Activated CD8-positive, alpha-beta memory T cell treated with anti-CD3 and anti-CD28 coated beads, Interleukin-2, amount 10 ng/mL, durations not matched to agents 7 days and 5 days (primary cell): Measurements from ENCODE around the gene PRKRIP1. TPM values are rescaled to one million over a fixed set of nuclear protein-coding genes. Genes with fewer than 3 reads are reported as not detected.

Experiments used
- ATAC-seq: fragments of 150-1000 bp; cut with Tn5 transposase; one replicate; pipeline ENCODE4 v1.10.0; 2021; ENCODE audit warnings: moderate library complexity
- CTCF ChIA-PET: fragments of 350-600 bp; sonication (Branson Sonifier 250); formaldehyde crosslinking; loops from one replicate; lab custom pipeline; 2021; ENCODE audit warnings: antibody characterized with exemption; lab: Charles Lee
- DNase-seq: peaks from one replicate; pipeline ENCODE4 v3.0.0-alpha.2; 2020
- H3K27ac Mint-ChIP-seq: one replicate; pipeline ENCODE4 v1.8.0; 2021; ENCODE audit warnings: mild to moderate bottlenecking, mixed read lengths
- H3K27me3 Mint-ChIP-seq: one replicate; pipeline ENCODE4 v1.8.0; 2021; ENCODE audit warnings: mixed read lengths
- H3K36me3 Mint-ChIP-seq: one replicate; pipeline ENCODE4 v1.8.0; 2021; ENCODE audit warnings: mild to moderate bottlenecking, mixed read lengths
- H3K4me1 Mint-ChIP-seq: one replicate; pipeline ENCODE4 v1.8.0; 2021; ENCODE audit warnings: mixed read lengths
- H3K4me3 Mint-ChIP-seq: one replicate; pipeline ENCODE4 v1.8.0; 2021; ENCODE audit warnings: mild to moderate bottlenecking, moderate library complexity, mixed read lengths
- H3K9me3 Mint-ChIP-seq: one replicate; pipeline ENCODE4 v1.8.0; 2022; ENCODE audit warnings: low read depth, mixed read lengths
- total RNA-seq, 2 experiments: library from RNA; stranded (reverse); gene quantifications; one replicate each; pipeline ENCODE4 v1.2.3, GENCODE V29; 2021

Gene PRKRIP1
- total RNA-seq, 2 experiments from 2014 or later = 22.2 to 34.5 TPM

DNA sequence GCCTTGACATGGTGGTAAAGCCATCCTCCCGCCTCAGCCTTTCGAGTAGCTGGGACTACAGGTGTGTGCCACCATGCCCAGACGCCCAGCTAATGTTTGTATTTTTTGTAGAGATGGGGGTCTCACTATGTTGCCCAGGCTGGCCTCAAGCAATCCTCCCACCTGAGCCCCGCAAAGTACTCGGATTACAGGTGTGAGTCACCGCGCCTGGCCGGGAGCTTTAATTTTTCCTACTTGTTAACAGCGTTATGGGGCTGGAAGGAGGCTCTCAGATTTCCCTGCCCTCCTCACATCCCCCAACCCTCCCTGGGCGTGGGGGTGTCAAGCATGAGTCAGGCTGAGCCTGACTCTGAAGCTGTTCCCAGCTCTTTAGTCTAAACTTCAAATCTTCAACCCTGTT, 60.2 kb downstream of the PRKRIP1 start:
- ATAC-seq (no peak), DNase-seq (no peak)
- H3K27ac Mint-ChIP-seq = no peak overlapping the region
- no peak overlapping the region for H3K4me3 Mint-ChIP-seq
- no peaks in the 10 kb centered on the region for H3K4me1 Mint-ChIP-seq
- H3K9me3 Mint-ChIP-seq = no peaks in the 10 kb centered on the region
- CTCF ChIA-PET = interaction anchor here (1.2 kb wide), 2 partner anchors 52 to 65 kb away, joined by 3 to 4 read pairs; no protein-coding TSS in a partner anchor
- peaks cover 4% of the 10 kb centered on the region for H3K36me3 Mint-ChIP-seq
- H3K27me3 Mint-ChIP-seq = no peaks in the 10 kb centered on the region

DNA sequence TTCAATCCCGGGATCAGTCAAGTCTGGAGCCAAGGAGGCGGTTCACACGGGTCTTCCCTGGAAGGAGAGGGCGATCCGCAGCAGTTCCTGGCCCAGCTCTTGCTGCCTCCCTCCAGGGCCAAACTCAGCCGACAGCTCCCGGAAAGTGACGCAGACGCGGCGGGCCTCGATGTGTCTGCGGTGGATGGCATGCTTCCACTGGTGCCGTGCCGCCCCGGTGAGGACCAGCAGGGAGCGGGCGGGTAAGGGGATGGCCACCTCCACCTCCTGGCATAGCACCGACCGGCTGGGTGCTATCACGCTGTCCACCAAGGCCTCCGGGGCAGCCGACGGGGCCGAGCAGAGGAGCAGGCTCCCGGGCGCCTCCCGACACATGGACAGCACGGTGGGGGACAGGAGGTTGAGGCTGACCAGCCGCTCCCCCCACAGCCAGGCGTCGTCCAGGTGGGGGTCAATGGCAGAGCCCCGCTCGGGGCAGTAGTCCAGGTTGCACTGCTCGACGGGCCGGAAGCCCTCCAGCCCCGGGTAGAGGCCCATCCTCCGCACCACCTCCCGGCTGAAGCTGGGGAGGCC, 61.3 kb downstream of the PRKRIP1 start:
- Mint-ChIP-seq H3K4me3 (no peak overlapping the region), H3K36me3 (peaks cover 4% of the 10 kb centered on the region), H3K9me3 (no peaks in the 10 kb centered on the region), H3K4me1 (peaks cover under 1% of the 10 kb centered on the region), H3K27me3 (no peaks in the 10 kb centered on the region), H3K27ac (no peak overlapping the region)
- CTCF ChIA-PET = no interaction called here
- ATAC-seq (no peak), DNase-seq (no peak)

DNA sequence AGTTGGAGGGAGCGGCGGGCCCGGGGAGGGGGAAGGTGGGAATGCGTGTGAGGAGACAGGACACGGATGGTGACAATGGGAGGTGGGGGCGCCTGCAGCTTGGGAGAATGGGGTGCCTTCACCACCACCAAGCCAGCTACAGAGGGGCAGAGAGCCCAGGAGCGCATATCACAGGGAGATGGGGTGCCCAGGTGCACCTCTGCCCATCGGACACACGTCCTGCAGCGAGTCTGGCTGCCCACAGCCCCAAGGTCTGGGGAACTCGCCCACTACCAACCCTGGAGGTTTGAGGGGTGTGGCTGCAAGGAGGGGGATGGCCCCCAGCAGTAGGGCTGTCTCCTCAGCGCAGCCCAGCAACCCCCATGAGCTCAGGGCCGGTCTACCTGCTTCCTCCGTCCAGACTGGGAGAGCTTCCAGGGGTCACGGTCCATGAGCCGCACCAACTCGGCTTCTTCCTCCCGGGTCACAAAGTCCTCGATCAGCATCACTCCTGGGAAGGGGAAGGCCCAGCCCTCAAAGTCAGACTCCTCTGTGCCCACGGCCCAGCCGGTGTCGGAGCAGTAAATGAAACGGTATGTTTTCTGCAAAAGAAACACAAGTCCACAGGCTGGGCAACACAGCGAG, 63.2 kb downstream of the PRKRIP1 start:
- ATAC-seq (no peak), DNase-seq (no peak)
- H3K27me3 Mint-ChIP-seq = no peaks in the 10 kb centered on the region
- no peak overlapping the region for H3K27ac Mint-ChIP-seq
- peaks cover 4% of the 10 kb centered on the region for H3K36me3 Mint-ChIP-seq
- H3K4me3 Mint-ChIP-seq = no peak overlapping the region
- H3K4me1 Mint-ChIP-seq = peaks cover 12% of the 10 kb centered on the region
- H3K9me3 Mint-ChIP-seq = no peaks in the 10 kb centered on the region
- CTCF ChIA-PET = no interaction called here

DNA sequence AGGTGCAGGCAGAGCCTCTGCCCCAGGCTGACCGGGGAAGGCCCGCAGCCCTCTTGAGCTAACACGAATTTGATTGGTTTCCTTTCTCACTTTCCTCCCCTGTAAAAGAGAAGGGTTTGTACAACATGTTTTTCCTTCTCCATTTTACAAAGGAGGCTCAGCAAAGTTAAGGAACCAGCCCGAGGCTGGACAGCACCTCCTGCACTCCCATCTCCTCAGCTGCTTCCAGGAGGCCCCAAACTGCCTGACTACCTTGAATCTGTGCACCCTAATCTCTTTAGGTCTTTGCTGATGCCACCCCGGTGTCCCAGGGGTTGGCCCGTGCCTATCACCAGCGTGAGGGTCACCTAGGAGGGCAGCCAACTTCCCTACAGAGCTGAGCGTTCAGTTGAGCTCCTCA, 64.3 kb downstream of the PRKRIP1 start:
- peaks cover 4% of the 10 kb centered on the region for H3K36me3 Mint-ChIP-seq
- no peak overlapping the region for H3K4me3 Mint-ChIP-seq
- H3K9me3 Mint-ChIP-seq = no peaks in the 10 kb centered on the region
- ATAC-seq (no peak), DNase-seq (no peak)
- H3K27me3 Mint-ChIP-seq = no peaks in the 10 kb centered on the region
- peaks cover 13% of the 10 kb centered on the region for H3K4me1 Mint-ChIP-seq
- peak overlapping the region; percentile 35 for H3K27ac Mint-ChIP-seq
- CTCF ChIA-PET = no interaction called here

DNA sequence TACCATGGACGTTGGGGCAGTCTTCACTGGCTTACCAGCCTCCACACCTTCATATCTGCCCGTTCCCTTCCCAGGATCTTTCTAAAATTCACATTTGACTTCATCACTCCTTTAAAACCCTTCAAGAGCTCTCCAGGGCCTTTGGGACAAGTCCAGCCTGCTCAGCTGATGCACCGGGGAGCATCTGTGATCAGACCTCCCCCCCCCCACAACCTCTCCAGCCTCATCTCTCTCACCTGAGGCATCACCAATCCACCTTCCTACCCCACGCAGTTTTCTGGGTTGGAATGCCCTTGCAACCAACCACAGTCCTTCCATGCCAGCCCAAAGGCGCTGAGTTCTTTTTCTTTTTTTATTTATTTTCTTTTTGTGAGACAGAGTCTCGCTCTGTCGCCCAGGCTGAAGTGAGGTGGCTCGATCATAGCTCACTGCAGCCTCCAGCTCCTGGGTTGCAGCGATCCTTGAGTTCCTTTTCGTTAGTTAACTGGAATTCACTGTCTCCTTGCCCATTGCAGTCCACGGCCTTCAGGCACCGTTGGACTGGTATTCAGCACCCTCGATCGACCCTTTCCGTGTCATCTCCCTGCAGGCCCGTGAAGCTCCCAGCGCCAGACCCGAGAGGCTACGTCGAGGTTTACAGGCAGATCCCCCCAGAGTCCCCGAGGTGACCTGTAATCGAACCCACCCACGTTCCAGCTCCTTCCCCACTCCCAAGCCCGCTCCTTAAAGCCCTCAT, 67.8 kb downstream of the PRKRIP1 start:
- ATAC-seq (peak; percentile 2), DNase-seq (no peak)
- Mint-ChIP-seq H3K4me1 (peaks cover 23% of the 10 kb centered on the region), H3K27me3 (no peaks in the 10 kb centered on the region), H3K36me3 (no peaks in the 10 kb centered on the region), H3K27ac (peak overlapping the region; percentile 85), H3K9me3 (no peaks in the 10 kb centered on the region), H3K4me3 (peak overlapping the region; percentile 88)
- CTCF ChIA-PET = interaction anchor here (0.8 to 1.4 kb wide), 6 partner anchors 14 to 60 kb away, joined by 3 to 8 read pairs (median 4); no protein-coding TSS in a partner anchor

DNA sequence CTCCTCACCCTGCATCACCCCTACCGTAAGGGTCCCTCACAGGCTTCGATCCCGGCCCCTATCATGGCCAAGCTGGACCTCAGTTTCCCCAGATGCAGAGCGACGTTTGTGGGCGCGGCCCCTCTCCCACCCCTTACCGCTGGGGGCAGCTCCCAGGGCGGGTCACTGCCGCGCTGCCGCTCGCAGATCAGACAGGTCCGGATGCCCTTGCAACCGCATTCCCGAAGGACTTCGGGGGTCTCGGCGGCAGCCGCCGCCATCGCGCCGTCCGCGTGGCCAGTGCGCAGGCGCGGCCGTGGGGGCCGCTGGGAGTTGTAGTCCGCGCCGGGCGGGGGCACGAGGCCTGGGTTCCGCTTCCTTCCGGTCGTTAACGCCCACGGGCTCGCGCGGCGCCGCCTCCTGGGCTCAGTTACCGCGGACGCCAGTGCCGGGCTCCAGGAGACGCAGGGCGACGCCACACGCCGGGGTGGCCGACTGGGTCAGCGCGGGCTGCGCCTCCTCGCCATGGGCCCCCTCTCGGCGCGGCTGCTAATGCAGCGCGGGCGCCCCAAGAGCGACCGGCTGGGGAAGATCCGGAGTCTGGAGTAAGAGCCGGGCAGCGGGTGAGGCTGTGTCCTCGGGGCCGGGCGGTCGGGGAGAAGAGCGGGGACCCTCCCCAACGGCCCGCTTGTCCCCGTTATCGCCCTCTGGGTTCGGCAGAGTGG, 68.6 kb downstream of the PRKRIP1 start, which contains the start of the genes ALKBH4 and LRWD1:
Gene ALKBH4, minus strand, starts transcription at position 287 of the 704 bp plus-strand sequence. Its CDS starts 27 bp downstream, at position 260.
Gene LRWD1, plus strand, starts transcription at position 408 of the 704 bp plus-strand sequence. Its CDS starts 97 bp downstream, at position 505.
- H3K9me3 Mint-ChIP-seq = no peaks in the 10 kb centered on the region
- H3K27ac Mint-ChIP-seq = peak within 1 kb of the TSS; percentile 85
- no peaks in the 10 kb centered on the region for H3K27me3 Mint-ChIP-seq
- no peaks in the 10 kb centered on the region for H3K36me3 Mint-ChIP-seq
- peaks cover 23% of the 10 kb centered on the region for H3K4me1 Mint-ChIP-seq
- H3K4me3 Mint-ChIP-seq = peak within 1 kb of the TSS; percentile 88
- peak; percentile 94 for DNase-seq
- CTCF ChIA-PET = interaction anchor here (0.8 to 3.1 kb wide), 9 partner anchors 15 to 60 kb away, joined by 3 to 19 read pairs (median 4); no protein-coding TSS in a partner anchor
- ATAC-seq = peak; percentile 96

DNA sequence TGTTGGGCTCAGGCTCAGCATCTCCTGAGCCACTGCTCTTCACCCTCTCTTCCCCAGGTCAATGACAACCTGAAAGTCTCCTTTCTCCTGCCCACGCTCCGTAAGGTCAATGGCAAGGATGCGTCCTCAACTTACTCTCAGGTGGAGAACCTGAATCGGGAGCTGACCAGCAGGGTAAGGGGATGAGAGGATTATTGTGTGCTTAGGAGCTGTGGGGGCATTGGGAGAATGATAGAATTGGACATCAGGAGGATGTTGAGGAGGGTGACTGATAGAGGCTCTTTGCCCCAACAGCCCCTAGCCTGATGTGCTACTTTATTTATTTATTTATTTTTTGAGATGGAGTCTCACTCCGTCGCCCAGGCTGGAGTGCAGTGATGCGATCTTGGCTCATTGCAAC, 69.9 kb downstream of the PRKRIP1 start:
- H3K4me1 Mint-ChIP-seq = peaks cover 23% of the 10 kb centered on the region
- H3K27me3 Mint-ChIP-seq = no peaks in the 10 kb centered on the region
- no peak overlapping the region for H3K27ac Mint-ChIP-seq
- H3K4me3 Mint-ChIP-seq = peak overlapping the region; percentile 88
- no peaks in the 10 kb centered on the region for H3K9me3 Mint-ChIP-seq
- CTCF ChIA-PET = interaction anchor here (1.0 to 3.1 kb wide), 3 partner anchors 36 to 61 kb away, joined by 3 to 19 read pairs (median 4); no protein-coding TSS in a partner anchor
- DNase-seq (no peak), ATAC-seq (no peak)
- no peaks in the 10 kb centered on the region for H3K36me3 Mint-ChIP-seq

DNA sequence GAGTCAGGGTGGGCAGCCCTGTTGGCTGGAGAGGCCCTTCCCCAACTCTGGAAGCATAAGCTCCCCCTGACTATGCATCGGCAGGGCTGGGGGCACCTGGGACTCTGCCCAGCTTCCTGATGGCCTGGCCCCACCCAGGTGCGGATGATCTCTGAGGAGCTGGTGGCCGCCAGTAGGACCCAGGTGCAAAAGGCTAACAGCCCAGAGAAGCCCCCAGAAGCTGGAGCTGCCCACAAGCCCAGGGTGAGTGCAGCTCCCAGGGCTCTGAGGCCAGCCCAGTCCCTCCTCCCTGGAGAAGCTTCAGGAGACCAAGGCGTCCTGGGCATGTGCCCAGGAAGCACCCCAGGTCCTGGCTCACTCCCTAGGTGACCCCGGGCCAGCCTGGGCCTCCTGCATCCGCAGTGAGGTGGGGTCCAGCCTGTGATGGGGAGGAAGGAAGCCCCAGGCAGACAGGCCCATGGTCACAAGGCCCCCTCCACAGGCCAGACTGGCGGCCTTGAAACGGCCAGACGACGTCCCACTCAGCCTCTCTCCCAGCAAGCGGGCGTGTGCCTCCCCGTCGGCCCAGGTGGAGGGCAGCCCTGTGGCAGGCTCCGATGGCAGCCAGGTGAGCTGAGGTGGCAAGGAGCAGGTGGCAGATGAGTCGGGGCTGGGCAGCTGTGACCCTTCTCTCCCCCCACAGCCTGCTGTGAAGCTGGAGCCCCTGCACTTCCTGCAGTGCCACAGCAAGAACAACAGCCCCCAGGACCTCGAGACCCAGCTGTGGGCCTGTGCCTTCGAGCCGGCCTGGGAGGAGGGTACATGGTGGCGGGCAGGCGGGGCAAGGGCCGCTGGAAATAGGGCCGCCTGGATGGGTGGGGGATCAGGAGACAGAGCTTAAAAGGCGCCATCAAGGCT, 71.7 kb downstream of the PRKRIP1 start:
- DNase-seq (no peak), ATAC-seq (no peak)
- Mint-ChIP-seq H3K27ac (no peak overlapping the region), H3K9me3 (no peaks in the 10 kb centered on the region), H3K4me3 (no peak overlapping the region), H3K36me3 (no peaks in the 10 kb centered on the region), H3K27me3 (no peaks in the 10 kb centered on the region), H3K4me1 (peaks cover 19% of the 10 kb centered on the region)
- CTCF ChIA-PET = interaction anchor here (0.7 to 3.1 kb wide), 8 partner anchors 35 to 200 kb away, joined by 3 to 19 read pairs (median 3); partner anchors contain the start of gene ORAI2

DNA sequence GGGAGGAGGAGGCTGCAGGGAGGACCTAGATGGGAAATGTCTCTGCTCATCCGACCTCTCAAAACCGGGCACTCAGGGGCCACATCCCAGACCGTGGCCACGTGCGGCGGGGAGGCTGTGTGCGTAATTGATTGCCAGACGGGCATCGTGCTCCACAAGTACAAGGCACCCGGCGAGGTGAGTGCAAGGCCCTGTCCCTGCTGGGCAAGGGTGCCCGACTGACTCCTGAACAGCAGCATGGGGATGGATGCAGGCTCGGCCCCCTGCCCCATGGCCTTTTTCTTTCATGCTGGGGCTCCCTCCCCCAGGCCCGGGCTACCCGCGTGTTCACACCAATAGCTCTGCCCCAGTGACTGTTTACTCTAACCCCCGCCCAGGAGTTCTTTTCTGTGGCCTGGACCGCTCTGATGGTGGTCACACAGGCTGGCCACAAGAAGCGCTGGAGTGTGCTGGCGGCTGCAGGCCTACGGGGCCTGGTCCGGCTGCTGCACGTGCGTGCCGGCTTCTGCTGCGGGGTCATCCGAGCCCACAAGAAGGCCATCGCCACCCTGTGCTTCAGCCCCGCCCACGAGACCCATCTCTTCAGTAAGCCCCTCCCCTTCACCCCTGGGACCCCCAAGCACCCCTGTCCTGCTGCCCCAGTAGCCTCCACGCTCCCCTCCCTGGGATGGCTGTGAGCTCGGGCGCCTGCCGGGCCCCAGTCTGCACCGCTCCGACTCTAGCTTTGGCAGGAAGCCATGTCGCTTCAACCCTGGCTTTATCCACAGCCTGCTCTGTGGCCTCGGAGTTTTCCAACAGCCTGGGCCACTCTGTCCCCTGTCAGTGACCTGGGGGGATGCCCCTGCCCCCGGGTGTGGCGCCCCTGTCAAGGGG, 72.6 kb downstream of the PRKRIP1 start:
- no peaks in the 10 kb centered on the region for H3K27me3 Mint-ChIP-seq
- H3K4me3 Mint-ChIP-seq = no peak overlapping the region
- no peak overlapping the region for H3K27ac Mint-ChIP-seq
- no peak for ATAC-seq
- CTCF ChIA-PET = interaction anchor here (1.6 kb wide), 1 partner anchor 61 kb away, joined by 6 read pairs; no protein-coding TSS in a partner anchor
- no peak for DNase-seq
- H3K4me1 Mint-ChIP-seq = peaks cover 17% of the 10 kb centered on the region
- no peaks in the 10 kb centered on the region for H3K36me3 Mint-ChIP-seq
- no peaks in the 10 kb centered on the region for H3K9me3 Mint-ChIP-seq

DNA sequence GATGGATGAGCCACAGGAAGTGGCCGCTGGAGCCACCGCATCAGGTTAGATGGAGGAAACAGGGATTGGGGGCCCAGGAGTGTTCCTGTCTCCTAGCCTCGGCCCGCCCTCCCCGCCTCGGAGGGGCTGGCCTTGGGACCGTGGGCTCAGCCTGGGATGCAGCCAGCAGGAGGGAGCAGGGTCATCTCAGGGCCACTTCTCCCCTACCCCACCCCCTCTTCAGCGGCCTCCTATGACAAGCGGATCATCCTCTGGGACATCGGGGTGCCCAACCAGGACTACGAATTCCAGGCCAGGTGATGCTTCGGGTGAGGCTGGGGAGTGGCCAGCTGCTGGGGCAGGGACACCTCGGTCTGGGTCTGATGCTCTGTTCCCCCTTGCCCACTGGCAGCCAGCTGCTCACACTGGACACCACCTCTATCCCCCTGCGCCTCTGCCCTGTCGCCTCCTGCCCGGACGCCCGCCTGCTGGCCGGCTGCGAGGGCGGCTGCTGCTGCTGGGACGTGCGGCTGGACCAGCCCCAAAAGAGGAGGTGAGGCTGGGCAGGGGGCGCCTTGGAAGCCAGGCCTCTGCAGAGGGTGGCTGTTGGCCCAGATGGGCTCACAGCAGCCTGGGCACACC, 73.3 kb downstream of the PRKRIP1 start:
- Mint-ChIP-seq H3K36me3 (no peaks in the 10 kb centered on the region), H3K4me3 (no peak overlapping the region), H3K27ac (no peak overlapping the region), H3K27me3 (no peaks in the 10 kb centered on the region), H3K9me3 (no peaks in the 10 kb centered on the region), H3K4me1 (peaks cover 11% of the 10 kb centered on the region)
- DNase-seq (no peak), ATAC-seq (no peak)
- CTCF ChIA-PET = no interaction called here
